Esophagus muscularis mucosa (tissue), 4 donors: Measurements from ENCODE around the gene VARS2. TPM values are rescaled to one million over a fixed set of nuclear protein-coding genes. Genes with fewer than 3 reads are reported as not detected.

ENCODE experiments used
- DNase-seq: peaks from one replicate; pipeline ENCODE4 v3.0.0-alpha.2; 2017; ENCODE audit errors: extremely low spot score
- H3K27ac ChIP-seq, 4 donors: fragments of 200-600 bp; sonication (generic); replicated peaks in 1 of 4; 1 replicate in 3 of 4; 2 replicates in 1 of 4; pipeline ENCODE4 v1.5.1; 2016 to 2019; ENCODE audit warnings: mild to moderate bottlenecking in 1 of 4
- H3K27me3 ChIP-seq, 4 donors: fragments of 200-600 bp; sonication (generic); one replicate each; pipeline versions ENCODE4 v1.5.1 to v1.6.0; 2016 to 2019
- H3K36me3 ChIP-seq, 4 donors: fragments of 200-600 bp; sonication (generic); one replicate each; pipeline ENCODE4 v1.5.1; 2016 to 2019
- H3K4me1 ChIP-seq, 4 donors: fragments of 200-600 bp; sonication (generic); one replicate each; pipeline ENCODE4 v1.5.1; 2016 to 2019
- H3K4me3 ChIP-seq, 4 donors: fragments of 200-600 bp; sonication (generic); 1 replicate in 2 of 4; 2 replicates in 2 of 4; pipeline ENCODE4 v1.5.1; 2016 to 2019; ENCODE audit warnings: mild to moderate bottlenecking in 4 of 4, moderate library complexity in 1 of 4
- H3K9me3 ChIP-seq, 4 donors: fragments of 200-600 bp; sonication (generic); 1 replicate in 3 of 4; 2 replicates in 1 of 4; pipeline ENCODE4 v1.5.1; 2016 to 2019
- CTCF ChIP-seq, 3 experiments: fragments of 200-600 bp in 2 of 3; fragments of 450-650 bp in 1 of 3; sonication (generic) in 2 of 3; IDR thresholded peaks; one replicate each; pipeline ENCODE4 v1.5.1; 2017 to 2019; ENCODE audit warnings: antibody characterized with exemption in 3 of 3, mild to moderate bottlenecking in 2 of 3, moderate library complexity in 1 of 3
- EP300 ChIP-seq: sonication (generic); formaldehyde crosslinking; IDR thresholded peaks from one replicate; pipeline ENCODE4 v1.6.1; 2017; ENCODE audit warnings: antibody characterized with exemption
- POLR2A ChIP-seq: fragments of 450-650 bp; IDR thresholded peaks from one replicate; pipeline ENCODE4 v1.6.1; 2017; ENCODE audit warnings: antibody characterized with exemption, moderate library complexity, mild to moderate bottlenecking, low read depth
- POLR2AphosphoS5 ChIP-seq, 2 donors: sonication (generic); formaldehyde crosslinking; IDR thresholded peaks; one replicate each; pipeline ENCODE4 v1.6.1; 2017; ENCODE audit warnings: antibody characterized with exemption in 2 of 2
- WGBS: methylation state at CpG from one replicate; pipeline ENCODE4 v1.1.5; 2018; 5-methylcytosine and 5-hydroxymethylcytosine counted together
- intact Hi-C: fragments of 100-400 bp; cut with DNase I; formaldehyde crosslinking; loops from one replicate; pipeline ENCODE4 v1.15.1; 2023
- total RNA-seq, 4 donors: library from RNA; depleted of rRNA; stranded (reverse); fragments of >200 nt; gene quantifications; one replicate each; pipeline versions ENCODE4 v1.1.0 to v1.2.1, GENCODE V29; 2016

The VARS2 gene
- total RNA-seq, 4 donors from 2014 or later, result 6.6 to 16.9 (median 12.6) TPM

- Histone ChIP-seq H3K27me3 (peaks cover 0 to 31% (median 0%) of the 10 kb centered on the region in 4 donors), H3K27ac (no peak overlapping the region), H3K9me3 (no peaks in the 10 kb centered on the region), H3K4me1 (no peaks in the 10 kb centered on the region), H3K36me3 (no peaks in the 10 kb centered on the region), H3K4me3 (no peak overlapping the region)
- WGBS, result 91% methylated on average over 6 of the region's 6 CpGs
- TF ChIP-seq CTCF (IDR thresholded peaks at IDR 0.05) (no peak), POLR2A (no peak), EP300 (no peak), POLR2AphosphoS5 (IDR thresholded peaks at IDR 0.05) (no peak)
- intact Hi-C loops, result no loop called here
- DNase-seq, result no peak
These were observed 34.8 kb downstream of the VARS2 start for GRCh38 chr6:30948811-30949210.

DNA sequence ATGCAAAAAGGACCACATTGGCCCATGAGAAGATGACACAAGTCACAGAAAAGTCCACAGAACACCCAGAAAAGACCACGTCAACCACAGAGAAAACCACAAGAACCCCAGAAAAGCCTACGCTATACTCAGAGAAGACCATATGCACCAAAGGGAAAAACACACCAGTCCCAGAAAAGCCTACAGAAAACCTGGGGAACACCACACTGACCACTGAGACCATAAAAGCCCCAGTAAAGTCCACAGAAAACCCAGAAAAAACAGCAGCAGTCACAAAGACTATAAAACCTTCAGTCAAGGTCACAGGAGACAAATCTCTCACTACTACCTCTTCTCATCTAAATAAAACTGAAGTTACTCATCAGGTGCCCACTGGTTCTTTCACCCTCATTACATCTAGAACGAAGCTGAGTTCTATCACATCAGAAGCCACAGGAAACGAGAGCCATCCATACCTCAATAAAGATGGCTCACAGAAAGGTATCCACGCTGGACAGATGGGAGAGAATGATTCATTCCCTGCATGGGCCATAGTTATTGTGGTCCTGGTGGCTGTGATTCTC is 38.0 kb downstream of the VARS2 start:
- Histone ChIP-seq H3K9me3 (no peaks in the 10 kb centered on the region), H3K27me3 (peaks cover 0 to 53% (median 0%) of the 10 kb centered on the region in 4 donors), H3K27ac (no peak overlapping the region), H3K4me3 (no peak overlapping the region), H3K4me1 (peaks cover 10 to 13% (median 13%) of the 10 kb centered on the region in 4 donors), H3K36me3 (no peaks in the 10 kb centered on the region)
- no peak for DNase-seq
- intact Hi-C loops, result no loop called here
- TF ChIP-seq POLR2AphosphoS5 (IDR thresholded peaks at IDR 0.05) (no peak), EP300 (no peak), POLR2A (no peak), CTCF (IDR thresholded peaks at IDR 0.05) (no peak)
- WGBS, result 80% methylated on average over 5 of the region's 5 CpGs

- H3K9me3 ChIP-seq, result no peaks in the 10 kb centered on the region
- peaks cover 0 to 51% (median 0%) of the 10 kb centered on the region in 4 donors for H3K27me3 ChIP-seq
- peaks cover 10 to 13% (median 13%) of the 10 kb centered on the region in 4 donors for H3K4me1 ChIP-seq
- H3K36me3 ChIP-seq, result no peaks in the 10 kb centered on the region
- peak overlapping the region in 1 of 4 donors; percentile 24 for H3K27ac ChIP-seq
- WGBS, result 73% methylated on average over 9 of the region's 9 CpGs
- intact Hi-C loops, result no loop called here
- TF ChIP-seq EP300 (no peak), POLR2AphosphoS5 (IDR thresholded peaks at IDR 0.05) (no peak), POLR2A (no peak), CTCF (IDR thresholded peaks at IDR 0.05) (no peak)
- peak overlapping the region; percentile 54 to 62 (median 55) for H3K4me3 ChIP-seq
- no peak for DNase-seq
These were observed 40.8 kb downstream of the VARS2 start for GRCh38 chr6:30954631-30955366.

GRCh38 chr6:30955367-30956042 is 41.5 kb downstream of the VARS2 start:
- Histone ChIP-seq H3K9me3 (no peaks in the 10 kb centered on the region), H3K4me3 (peak overlapping the region; percentile 54 to 62 (median 55)), H3K27me3 (peaks cover 0 to 44% (median 0%) of the 10 kb centered on the region in 4 donors), H3K36me3 (no peaks in the 10 kb centered on the region), H3K27ac (peak overlapping the region in 2 of 4 donors; percentile 17 to 24), H3K4me1 (peaks cover 10 to 13% (median 13%) of the 10 kb centered on the region in 4 donors)
- DNase-seq, result no peak
- intact Hi-C loops, result no loop called here
- WGBS, result 17% methylated on average over 10 of the region's 46 CpGs
- peak in 1 of 2 donors; percentile 11 for TF ChIP-seq POLR2AphosphoS5 (IDR thresholded peaks at IDR 0.05)
- TF ChIP-seq EP300, result no peak

DNA sequence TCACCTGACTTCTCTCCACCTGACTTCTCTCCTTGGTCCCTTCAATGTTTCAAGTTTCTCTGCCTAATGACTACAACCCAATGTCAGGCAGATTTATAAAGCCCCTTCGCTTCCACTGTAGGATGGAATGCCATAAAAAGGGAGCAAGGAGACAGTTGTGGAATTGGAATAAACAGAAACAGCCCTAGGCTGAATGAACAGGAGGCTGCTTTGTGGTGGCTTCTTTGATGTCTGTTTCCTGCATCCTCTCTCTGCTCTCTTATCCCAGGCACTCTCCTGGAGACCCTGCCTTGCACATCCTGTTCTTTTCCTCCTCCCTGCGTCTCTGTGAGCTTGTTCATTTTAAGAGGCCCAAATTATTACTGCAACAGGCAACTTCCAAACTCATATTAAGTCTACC is 43.7 kb downstream of the VARS2 start:
- intact Hi-C loops, result no loop called here
- Histone ChIP-seq H3K27me3 (peaks cover 0 to 29% (median 0%) of the 10 kb centered on the region in 4 donors), H3K4me1 (peaks cover 10 to 13% (median 13%) of the 10 kb centered on the region in 4 donors), H3K4me3 (no peak overlapping the region), H3K36me3 (no peaks in the 10 kb centered on the region), H3K27ac (no peak overlapping the region), H3K9me3 (no peaks in the 10 kb centered on the region)
- TF ChIP-seq POLR2AphosphoS5 (IDR thresholded peaks at IDR 0.05), result no peak
- no peak for TF ChIP-seq EP300
- no peak for TF ChIP-seq CTCF (IDR thresholded peaks at IDR 0.05)
- TF ChIP-seq POLR2A, result no peak
- whole genome bisulfite sequencing, result 77% methylated on average over 2 of the region's 2 CpGs
- DNase-seq, result no peak
